AG09309 (cell line): ENCODE measurements around the gene SH3BP2.

Source experiments
- DNase-seq: peaks from one replicate; pipeline ENCODE4 v3.0.0-alpha.2; 2010; ENCODE audit warnings: low read depth
- H3K4me3 ChIP-seq: 2 replicates; pipeline ENCODE4 v1.5.1; 2011; ENCODE audit warnings: mild to moderate bottlenecking, low read depth, low read length, moderate library complexity; ENCODE audit not compliant: control insufficient read depth
- CTCF ChIP-seq: IDR thresholded peaks from 2 replicates; pipeline ENCODE4 v1.5.1; 2011; ENCODE audit warnings: mild to moderate bottlenecking, low read depth, low read length, inconsistent platforms; ENCODE audit not compliant: insufficient read depth, control insufficient read depth; ENCODE audit errors: missing control alignments

SH3BP2 gene

GRCh38 chr4:2849267-2850152 is 56.6 kb downstream of the SH3BP2 start:
- H3K4me3 ChIP-seq = no peak overlapping the region
- no peak for TF ChIP-seq CTCF
- no peak for DNase-seq

GRCh38 chr4:2850966-2851798 is 58.3 kb downstream of the SH3BP2 start:
- TF ChIP-seq CTCF = no peak
- no peak overlapping the region for H3K4me3 ChIP-seq
- DNase-seq = no peak

GRCh38 chr4:2852481-2852921 is 59.6 kb downstream of the SH3BP2 start:
- TF ChIP-seq CTCF = no peak
- no peak overlapping the region for H3K4me3 ChIP-seq
- DNase-seq = no peak

- TF ChIP-seq CTCF = no peak
- H3K4me3 ChIP-seq = no peak overlapping the region
- no peak for DNase-seq
Observed at GRCh38 chr4:2855584-2855983, 62.7 kb downstream of the SH3BP2 start.

- H3K4me3 ChIP-seq = no peak overlapping the region
- no peak for DNase-seq
- no peak for TF ChIP-seq CTCF
Observed at GRCh38 chr4:2856266-2856665, 63.4 kb downstream of the SH3BP2 start.

GRCh38 chr4:2857349-2857927 is 64.6 kb downstream of the SH3BP2 start:
- H3K4me3 ChIP-seq = no peak overlapping the region
- no peak for TF ChIP-seq CTCF
- DNase-seq = no peak
